Hepatocyte (in vitro differentiated cells): ENCODE results near the gene ZMYM2. TPM values are rescaled to one million over a fixed set of nuclear protein-coding genes. Genes with fewer than 3 reads are reported as not detected.

Source experiments
- DNase-seq: peaks from one replicate; pipeline ENCODE4 v3.0.0-alpha.2; 2016; ENCODE audit warnings: low spot score
- H2AFZ ChIP-seq: fragments of 200-600 bp; sonication (generic); 2 replicates; pipeline ENCODE4 v1.6.0; 2016; ENCODE audit warnings: antibody characterized with exemption, mild to moderate bottlenecking
- H3K27ac ChIP-seq: fragments of 200-600 bp; sonication (generic); 2 replicates; pipeline ENCODE4 v1.5.1; 2016; ENCODE audit warnings: mild to moderate bottlenecking
- H3K27me3 ChIP-seq: fragments of 200-600 bp; sonication (generic); 2 replicates; pipeline ENCODE4 v1.6.1; 2016
- H3K36me3 ChIP-seq: fragments of 200-600 bp; sonication (generic); replicated peaks from 2 replicates; pipeline ENCODE4 v1.5.1; 2016; ENCODE audit warnings: low read depth; ENCODE audit not compliant: insufficient read depth
- H3K4me1 ChIP-seq: fragments of 200-600 bp; sonication (generic); 2 replicates; pipeline ENCODE4 v1.5.1; 2016; ENCODE audit warnings: mild to moderate bottlenecking, moderate library complexity; ENCODE audit not compliant: insufficient read depth
- H3K4me2 ChIP-seq: fragments of 200-600 bp; sonication (generic); 2 replicates; pipeline ENCODE4 v1.6.0; 2016
- H3K4me3 ChIP-seq: fragments of 200-600 bp; sonication (generic); 2 replicates; pipeline ENCODE4 v1.5.1; 2016; ENCODE audit warnings: mild to moderate bottlenecking
- H3K79me2 ChIP-seq: fragments of 200-600 bp; sonication (generic); 2 replicates; pipeline ENCODE4 v1.6.0; 2017; ENCODE audit warnings: mild to moderate bottlenecking
- H3K9me2 ChIP-seq: fragments of 200-600 bp; sonication (generic); replicated peaks from 2 replicates; pipeline ENCODE4 v1.6.0; 2017; ENCODE audit warnings: mild to moderate bottlenecking; ENCODE audit not compliant: insufficient read depth
- H3K9me3 ChIP-seq: fragments of 200-600 bp; sonication (generic); 2 replicates; pipeline ENCODE4 v1.5.1; 2016; ENCODE audit warnings: low read depth, mild to moderate bottlenecking
- H4K20me1 ChIP-seq: fragments of 200-600 bp; sonication (generic); 2 replicates; pipeline ENCODE4 v1.6.0; 2016; ENCODE audit warnings: mild to moderate bottlenecking; ENCODE audit not compliant: insufficient read depth, poor library complexity, severe bottlenecking
- EZH2 ChIP-seq: fragments of 200-600 bp; sonication (generic); IDR thresholded peaks from 2 replicates; pipeline ENCODE4 v1.6.1; 2016; ENCODE audit warnings: antibody characterized with exemption, mild to moderate bottlenecking, borderline replicate concordance
- EZH2phosphoT487 ChIP-seq: fragments of 200-600 bp; sonication (generic); IDR thresholded peaks from one replicate; pipeline ENCODE4 v1.6.1; 2018; ENCODE audit warnings: antibody characterized with exemption, mild to moderate bottlenecking, low read depth, moderate library complexity; ENCODE audit not compliant: unreplicated experiment, severe bottlenecking
- WGBS: methylation state at CpG from one replicate; pipeline ENCODE4 v1.1.6; 2016; ENCODE audit warnings: low lambda C conversion rate; ENCODE audit errors: missing lambda C conversion rate; 5-methylcytosine and 5-hydroxymethylcytosine counted together
- polyA plus RNA-seq: library from polyadenylated mRNA; unstranded; fragments of >200 nt; fragmentation: Nextera tagmentation; extraction: Ambion mirVana; gene quantifications from 2 replicates; pipeline ENCODE4 v1.2.1, GENCODE V29; 2016
- total RNA-seq: library from RNA; depleted of rRNA; stranded (reverse); fragments of >200 nt; gene quantifications from 2 replicates; pipeline ENCODE4 v1.2.3, GENCODE V29; 2014
- TF ChIP-seq, protein P1 (sequence below): fragments of 200-600 bp; sonication (generic); IDR thresholded peaks from 2 replicates; pipeline ENCODE4 v1.5.1; 2016; ENCODE audit warnings: antibody characterized with exemption, mild to moderate bottlenecking; ENCODE audit not compliant: poor library complexity

ZMYM2 gene
- total RNA-seq = 86.1 and 91.1 TPM in 2 replicates
- polyA plus RNA-seq = 25.2 and 29.8 TPM in 2 replicates

DNA sequence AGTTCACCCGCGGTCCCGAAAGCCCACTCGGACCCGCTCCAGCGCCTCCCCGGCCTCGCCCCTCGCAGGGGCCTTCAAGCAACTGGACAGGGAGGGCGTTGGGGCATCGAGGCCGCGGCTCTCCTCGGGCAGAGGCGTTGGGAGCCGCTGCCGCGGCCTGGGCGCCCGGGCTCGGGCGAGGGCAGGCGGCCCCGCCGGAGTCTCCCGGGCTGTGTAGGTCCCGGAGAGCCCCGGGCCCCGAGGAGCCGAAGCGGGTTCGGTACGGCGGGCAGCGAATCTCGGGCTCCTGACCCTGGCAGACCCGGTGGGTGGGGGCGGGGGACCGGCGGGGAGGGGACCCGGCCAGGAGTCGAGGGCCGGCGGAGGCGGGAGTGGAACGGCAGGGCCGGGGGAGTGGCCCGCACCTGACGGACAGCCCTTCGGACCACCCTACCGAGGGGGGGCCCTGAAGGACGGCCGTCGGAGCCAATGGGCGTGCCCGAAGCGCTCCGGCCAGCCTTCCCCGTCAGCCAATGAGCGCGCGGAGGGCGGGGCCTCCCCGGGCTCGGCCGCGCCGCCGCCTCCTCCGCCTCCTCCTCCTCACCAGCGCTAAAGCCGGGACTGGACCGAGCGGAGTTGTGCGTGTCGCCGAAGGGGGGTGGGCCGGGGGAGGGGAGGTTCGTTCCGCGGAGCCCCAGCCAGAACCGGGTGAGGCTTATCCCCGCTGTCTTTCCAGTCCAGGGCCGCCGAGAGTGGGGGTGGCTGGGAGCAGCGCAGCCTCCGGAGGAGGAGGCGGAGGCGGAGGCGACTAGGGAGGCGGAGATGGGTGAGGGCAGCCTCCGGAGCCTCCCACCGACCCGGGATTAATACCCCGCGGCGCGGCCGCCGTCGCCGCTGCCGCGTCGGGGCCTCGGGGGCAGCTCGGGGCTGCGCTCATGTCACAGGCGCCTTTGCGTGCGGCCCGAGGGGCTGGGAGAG, at the start of gene ZMYM2:
Gene ZMYM2 (plus strand): TSS at position 573 of the 957 bp plus-strand sequence. CDS start 34,346 bp downstream, outside the sequence.
- peaks cover 18% of the 10 kb centered on the region for H3K4me1 ChIP-seq
- TF ChIP-seq, protein P1, sequence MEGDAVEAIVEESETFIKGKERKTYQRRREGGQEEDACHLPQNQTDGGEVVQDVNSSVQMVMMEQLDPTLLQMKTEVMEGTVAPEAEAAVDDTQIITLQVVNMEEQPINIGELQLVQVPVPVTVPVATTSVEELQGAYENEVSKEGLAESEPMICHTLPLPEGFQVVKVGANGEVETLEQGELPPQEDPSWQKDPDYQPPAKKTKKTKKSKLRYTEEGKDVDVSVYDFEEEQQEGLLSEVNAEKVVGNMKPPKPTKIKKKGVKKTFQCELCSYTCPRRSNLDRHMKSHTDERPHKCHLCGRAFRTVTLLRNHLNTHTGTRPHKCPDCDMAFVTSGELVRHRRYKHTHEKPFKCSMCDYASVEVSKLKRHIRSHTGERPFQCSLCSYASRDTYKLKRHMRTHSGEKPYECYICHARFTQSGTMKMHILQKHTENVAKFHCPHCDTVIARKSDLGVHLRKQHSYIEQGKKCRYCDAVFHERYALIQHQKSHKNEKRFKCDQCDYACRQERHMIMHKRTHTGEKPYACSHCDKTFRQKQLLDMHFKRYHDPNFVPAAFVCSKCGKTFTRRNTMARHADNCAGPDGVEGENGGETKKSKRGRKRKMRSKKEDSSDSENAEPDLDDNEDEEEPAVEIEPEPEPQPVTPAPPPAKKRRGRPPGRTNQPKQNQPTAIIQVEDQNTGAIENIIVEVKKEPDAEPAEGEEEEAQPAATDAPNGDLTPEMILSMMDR = no peak
- TF ChIP-seq EZH2 (no peak), EZH2phosphoT487 (no peak)
- no peaks in the 10 kb centered on the region for H3K9me2 ChIP-seq
- WGBS = under 1% methylated on average over 46 of the region's 112 CpGs
- H3K27ac ChIP-seq = peak within 1 kb of the TSS; percentile 100
- H3K9me3 ChIP-seq = no peaks in the 10 kb centered on the region
- peak within 1 kb of the TSS; percentile 91 for H2AFZ ChIP-seq
- H3K36me3 ChIP-seq = no peaks in the 10 kb centered on the region
- peaks cover 30% of the 10 kb centered on the region for H4K20me1 ChIP-seq
- H3K4me3 ChIP-seq = peak within 1 kb of the TSS; percentile 69
- no peaks in the 10 kb centered on the region for H3K27me3 ChIP-seq
- peaks cover 36% of the 10 kb centered on the region for H3K79me2 ChIP-seq
- peak within 1 kb of the TSS; percentile 90 for H3K4me2 ChIP-seq
- peak; percentile 99 for DNase-seq

DNA sequence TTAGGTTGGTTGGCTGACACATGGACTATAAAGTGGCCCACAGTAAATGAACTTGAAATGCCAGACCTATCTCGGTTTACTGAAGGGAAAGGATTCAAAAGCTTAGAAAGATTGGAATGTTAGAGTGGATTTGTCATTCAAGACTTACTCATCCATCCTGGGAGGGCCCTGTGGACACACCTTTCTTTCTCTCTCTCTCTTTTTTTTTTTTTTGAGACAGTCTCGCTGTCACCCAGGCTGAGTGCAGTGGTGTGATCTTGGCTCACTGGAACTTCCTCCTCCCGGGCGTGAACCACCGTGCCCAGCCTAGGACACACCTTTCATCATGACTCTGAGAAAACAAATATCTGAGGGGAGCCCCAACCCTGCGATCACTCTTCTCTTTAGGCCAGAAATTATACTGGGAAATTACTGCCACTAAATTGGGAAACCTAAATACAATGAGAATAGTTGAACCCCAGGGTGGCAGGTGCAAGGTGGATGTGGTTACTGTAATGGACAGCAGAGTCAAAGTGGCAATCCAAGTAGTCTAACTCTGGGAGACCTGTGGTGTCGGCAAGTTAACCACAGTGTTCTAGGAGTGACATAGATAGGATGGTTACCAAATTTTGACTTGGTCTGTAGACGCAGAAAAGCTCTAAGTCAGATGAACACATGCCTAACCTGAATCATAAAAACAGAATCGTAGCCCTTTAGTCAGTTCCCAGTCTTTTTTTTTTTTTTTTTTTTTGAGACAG, 48.0 kb upstream of the ZMYM2 start:
- Histone ChIP-seq H3K4me2 (no peak overlapping the region), H4K20me1 (no peaks in the 10 kb centered on the region), H2AFZ (no peak overlapping the region), H3K36me3 (no peaks in the 10 kb centered on the region), H3K4me3 (no peak overlapping the region), H3K79me2 (no peaks in the 10 kb centered on the region), H3K9me2 (no peaks in the 10 kb centered on the region), H3K9me3 (no peaks in the 10 kb centered on the region), H3K27me3 (no peaks in the 10 kb centered on the region), H3K4me1 (no peaks in the 10 kb centered on the region), H3K27ac (peak overlapping the region; percentile 45)
- WGBS = 79% methylated on average over 9 of the region's 9 CpGs
- no peak for TF ChIP-seq EZH2phosphoT487
- TF ChIP-seq EZH2 = no peak
- TF ChIP-seq, protein P1 = no peak
- no peak for DNase-seq

DNA sequence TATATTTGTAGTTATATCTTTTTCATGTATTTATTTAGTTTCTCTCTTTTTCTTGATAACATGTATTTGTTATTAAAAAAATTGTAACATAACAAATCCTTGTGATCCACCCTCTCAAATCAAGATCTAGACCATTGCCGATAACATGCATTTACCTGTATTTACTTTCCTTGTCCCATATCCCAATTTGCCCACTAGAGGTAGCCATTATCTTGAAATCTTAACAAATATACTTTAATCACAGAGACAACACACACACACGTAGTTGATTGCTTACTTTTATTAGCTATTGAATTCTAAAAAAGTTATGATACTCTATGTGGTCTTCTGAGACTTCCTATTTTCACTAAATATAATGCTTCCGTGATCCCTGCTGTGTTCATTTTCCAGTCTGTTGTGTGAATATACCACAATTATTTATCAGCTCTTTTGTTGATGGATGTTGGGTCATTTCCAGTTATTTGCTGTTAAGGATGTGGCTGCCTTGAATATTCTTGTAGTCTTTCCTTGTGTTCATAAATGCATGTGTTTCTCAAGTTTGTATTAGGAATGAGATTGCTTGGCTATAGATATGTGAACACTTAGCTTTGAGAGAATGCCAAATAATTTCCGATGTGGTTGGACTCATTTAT, 31.3 kb upstream of the ZMYM2 start:
- no peak overlapping the region for H3K27ac ChIP-seq
- no peak overlapping the region for H3K4me3 ChIP-seq
- no peak overlapping the region for H3K4me2 ChIP-seq
- no peaks in the 10 kb centered on the region for H3K9me2 ChIP-seq
- H3K27me3 ChIP-seq = no peaks in the 10 kb centered on the region
- TF ChIP-seq EZH2phosphoT487 = no peak
- TF ChIP-seq, protein P1 = peak; percentile 48
- no peak for TF ChIP-seq EZH2
- peak; percentile 11 for DNase-seq
- WGBS = 49% methylated on average over 4 of the region's 4 CpGs
- no peaks in the 10 kb centered on the region for H3K9me3 ChIP-seq
- no peaks in the 10 kb centered on the region for H3K4me1 ChIP-seq
- H3K79me2 ChIP-seq = no peaks in the 10 kb centered on the region
- H3K36me3 ChIP-seq = no peaks in the 10 kb centered on the region
- H4K20me1 ChIP-seq = no peaks in the 10 kb centered on the region
- H2AFZ ChIP-seq = no peak overlapping the region
